GM18511 (cell line): ENCODE data around the gene TPSB2.
"Not testable (repeated sequence)": the region's sequence is repeated elsewhere in the genome, so short reads cannot be mapped to it uniquely, and the experiment has no call there.

ENCODE experiments used
- ATAC-seq: cut with Tn5 transposase; IDR thresholded peaks from one replicate; pipeline ENCODE4 v1.9.1; 2021; ENCODE audit warnings: mild to moderate bottlenecking, moderate library complexity; ENCODE audit not compliant: unreplicated experiment

Gene TPSB2

DNA sequence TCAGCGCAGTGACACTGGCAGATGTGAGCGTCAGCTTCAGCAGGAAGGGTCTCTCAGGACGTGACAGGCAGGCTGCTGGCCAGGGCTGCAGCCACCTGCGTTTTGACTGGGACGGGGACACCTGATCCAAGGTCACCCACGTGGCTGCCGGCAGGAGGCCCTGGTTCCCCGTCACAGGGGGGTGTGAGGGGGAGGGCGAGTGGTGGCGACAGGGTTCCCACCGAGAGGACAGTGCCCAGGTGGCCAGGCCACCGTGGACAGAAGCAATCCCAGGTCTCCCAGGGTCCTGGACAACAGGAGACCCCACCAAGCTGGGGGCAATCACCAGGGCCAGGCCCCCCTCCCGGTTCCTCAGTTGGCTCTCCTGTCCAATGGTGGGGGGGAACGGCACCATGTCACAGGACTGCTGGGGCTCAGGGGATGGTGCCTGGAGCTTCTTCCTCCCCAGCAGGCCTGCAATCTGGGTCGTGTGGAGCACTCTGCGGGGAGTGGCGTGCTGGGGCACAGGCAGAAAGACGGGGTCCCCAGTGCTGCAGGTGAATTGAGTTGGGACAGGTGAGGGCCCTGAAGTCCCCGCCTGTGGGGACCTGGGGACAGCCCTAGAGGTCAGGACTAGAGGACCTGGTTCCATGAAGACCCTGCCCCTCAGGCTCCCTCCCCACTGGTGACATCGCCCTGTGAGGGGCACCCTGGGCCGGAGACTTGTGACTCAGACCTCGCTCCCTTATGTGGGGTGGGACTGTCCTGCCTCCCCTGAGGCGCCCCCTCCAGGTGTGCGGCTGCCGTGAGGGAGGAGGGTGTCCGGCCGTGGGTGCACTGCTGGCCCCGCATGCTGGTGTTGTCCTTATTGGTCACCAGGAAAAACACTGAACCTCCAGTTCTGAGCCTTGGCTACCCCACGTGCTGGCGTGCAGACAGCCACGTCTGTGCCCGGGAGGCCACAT lies 14.2 kb upstream of the TPSB2 start:
- ATAC-seq, result not testable (repeated sequence)

DNA sequence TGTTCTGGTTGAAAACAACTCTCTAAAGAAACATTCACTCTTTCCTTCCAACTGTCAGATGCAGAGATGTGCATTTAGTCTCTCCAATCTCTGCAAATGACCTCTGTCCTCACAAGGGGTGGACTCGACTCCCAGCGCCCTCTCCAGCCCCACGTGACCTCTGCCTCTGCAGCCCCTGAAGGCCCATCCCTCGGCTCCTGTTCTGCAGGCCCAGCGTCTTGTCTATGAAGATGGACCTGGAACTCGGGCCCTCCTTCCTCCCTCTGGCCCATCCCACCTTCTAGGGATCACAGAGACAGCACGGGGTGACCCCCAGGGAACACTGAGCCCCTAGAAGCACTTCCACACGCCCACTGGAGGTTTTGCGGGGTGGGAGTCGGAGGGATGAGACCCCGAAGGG lies 13.4 kb upstream of the TPSB2 start:
- ATAC-seq, result not testable (repeated sequence)

DNA sequence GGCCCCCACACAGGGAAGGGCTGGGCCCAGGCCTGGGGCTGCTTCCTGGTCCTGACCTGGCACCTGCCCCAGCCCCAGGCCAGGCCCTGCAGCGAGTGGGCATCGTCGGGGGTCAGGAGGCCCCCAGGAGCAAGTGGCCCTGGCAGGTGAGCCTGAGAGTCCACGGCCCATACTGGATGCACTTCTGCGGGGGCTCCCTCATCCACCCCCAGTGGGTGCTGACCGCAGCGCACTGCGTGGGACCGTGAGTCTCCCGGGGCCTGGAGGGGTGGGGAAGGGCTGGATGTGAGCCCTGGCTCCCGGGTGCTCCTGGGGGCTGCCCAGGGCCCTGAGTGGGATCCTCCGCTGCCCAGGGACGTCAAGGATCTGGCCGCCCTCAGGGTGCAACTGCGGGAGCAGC lies 11.1 kb upstream of the TPSB2 start:
- ATAC-seq, result not testable (repeated sequence)

DNA sequence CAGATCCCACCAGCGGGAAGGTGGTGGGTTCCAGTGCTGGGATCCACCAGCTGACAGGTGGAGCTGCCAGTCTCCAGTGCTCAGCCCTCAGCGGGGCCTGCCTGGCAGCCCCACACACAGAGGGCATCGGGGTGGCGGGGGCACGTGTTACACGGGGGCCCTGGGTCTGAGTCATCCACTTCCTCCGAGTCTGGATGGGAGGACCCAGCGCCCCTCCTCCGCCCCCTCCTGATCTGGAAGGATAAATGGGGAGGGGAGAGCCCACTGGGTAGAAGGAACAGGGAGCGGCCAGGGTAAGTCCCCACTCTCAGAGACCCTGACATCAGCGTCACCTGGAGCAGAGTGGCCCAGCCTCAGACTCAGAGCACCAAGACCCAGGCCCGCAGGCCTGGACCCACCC lies 10.5 kb upstream of the TPSB2 start, which contains the start of gene TPSAB1:
Gene TPSAB1, plus strand, starts transcription at position 270 of the 400 bp plus-strand sequence. CDS start 234 bp downstream, outside the sequence.
- not testable (repeated sequence) for ATAC-seq

DNA sequence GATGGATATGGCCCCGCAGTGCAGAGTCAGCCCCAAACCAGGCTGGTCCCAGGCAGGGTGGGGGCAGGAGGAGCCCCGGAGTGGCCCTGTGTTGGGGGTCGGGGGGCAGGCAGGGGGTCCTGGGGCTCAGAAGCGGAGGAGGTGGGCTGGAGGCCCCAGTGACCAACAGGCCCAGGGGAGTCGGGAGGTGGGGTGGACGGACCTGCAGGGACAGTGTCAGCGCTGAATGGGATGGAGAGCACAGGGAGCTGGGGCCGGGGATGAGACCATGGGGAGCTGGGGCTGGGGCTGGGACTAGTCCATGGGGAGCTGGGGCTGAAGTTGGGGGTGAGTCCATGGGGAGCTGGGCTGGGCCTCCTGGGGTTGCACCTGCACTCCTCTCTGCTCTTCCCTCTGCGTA lies 9.6 kb upstream of the TPSB2 start:
- ATAC-seq, result not testable (repeated sequence)

DNA sequence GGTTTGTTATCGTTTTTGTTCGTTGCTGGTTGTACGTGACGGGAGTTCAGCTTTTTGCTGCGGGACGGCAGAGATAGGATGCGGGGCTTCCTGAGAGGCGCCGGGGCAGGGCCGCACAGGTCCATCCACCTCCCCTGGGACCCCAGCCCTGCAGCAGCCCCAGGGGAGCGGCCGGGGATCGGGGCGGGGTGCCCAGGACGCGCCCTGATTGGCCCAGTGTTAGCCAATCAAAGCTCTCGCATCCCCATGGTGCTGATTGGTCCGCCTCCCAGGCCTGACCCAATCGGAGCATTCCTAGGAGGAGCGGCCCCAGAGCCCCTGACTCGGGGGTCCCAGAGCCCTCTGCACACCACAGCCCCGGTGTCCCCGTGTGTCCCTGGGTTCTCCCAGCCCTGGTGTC lies 8.9 kb upstream of the TPSB2 start:
- ATAC-seq, result not testable (repeated sequence)

DNA sequence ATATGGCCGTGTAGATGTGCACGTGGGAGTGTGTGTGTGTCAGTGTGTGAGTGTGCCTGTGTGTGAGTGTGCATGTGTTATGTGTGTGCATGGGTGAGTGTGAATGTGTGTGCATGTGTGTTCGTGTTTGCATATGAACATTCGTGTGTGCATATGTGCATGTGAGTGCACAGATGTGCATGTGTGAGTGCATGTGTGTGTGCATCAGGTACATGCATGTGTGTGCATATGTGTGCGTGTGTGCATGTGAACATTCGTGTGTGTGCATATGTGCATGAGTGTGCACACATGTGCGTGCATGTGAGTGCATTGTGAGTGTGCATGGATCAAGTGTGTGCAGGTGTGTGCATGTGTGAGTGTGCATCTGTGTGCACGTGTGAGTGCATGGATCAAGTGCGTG lies 8.0 kb upstream of the TPSB2 start:
- ATAC-seq, result no peak

DNA sequence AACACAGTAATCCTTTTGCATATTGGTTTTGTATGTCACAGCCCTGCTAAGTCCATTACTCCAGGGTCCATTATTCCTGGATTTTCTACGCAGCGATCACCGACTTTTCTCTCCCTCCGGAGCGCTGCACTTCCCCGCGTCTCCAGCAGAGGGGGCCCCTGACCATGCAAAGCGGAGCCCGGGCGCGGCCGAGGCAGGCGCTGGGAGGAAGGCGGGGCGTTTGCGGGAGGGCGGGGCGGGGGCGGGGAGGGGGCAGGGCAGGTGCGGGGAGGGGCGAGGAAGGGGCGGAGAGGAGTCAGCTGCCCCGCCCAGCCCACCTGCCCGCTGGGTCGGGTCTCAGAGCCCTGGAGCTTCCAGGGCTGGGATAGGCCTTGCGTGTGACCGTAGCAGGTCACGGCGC lies 6.7 kb upstream of the TPSB2 start:
- not testable (repeated sequence) for ATAC-seq

DNA sequence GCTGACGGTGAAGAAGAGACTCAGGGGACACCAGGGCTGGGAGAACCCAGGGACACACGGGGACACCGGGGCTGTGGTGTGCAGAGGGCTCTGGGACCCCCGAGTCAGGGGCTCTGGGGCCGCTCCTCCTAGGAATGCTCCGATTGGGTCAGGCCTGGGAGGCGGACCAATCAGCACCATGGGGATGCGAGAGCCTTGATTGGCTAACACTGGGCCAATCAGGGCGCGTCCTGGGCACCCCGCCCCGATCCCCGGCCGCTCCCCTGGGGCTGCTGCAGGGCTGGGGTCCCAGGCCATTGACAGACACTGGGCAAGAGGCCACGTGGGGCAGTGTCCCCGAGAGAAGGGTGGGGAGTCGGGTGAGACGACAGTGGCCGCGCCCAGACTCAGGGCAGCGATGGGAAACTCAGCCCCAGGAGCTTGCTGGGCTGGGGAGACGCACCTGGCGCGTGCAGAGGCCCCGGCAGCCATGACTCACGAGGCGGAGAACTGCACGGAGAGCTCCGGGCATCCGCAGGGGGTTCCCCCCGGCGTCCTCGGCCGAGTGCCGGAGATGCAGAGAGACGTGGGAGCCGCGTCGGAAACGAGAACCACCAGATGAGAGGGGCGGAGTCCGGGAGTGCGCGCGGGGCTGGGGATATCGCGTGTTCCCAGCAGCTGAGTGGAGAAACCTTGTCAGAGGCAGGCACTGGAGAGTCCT lies 2.2 kb upstream of the TPSB2 start:
- not testable (repeated sequence) for ATAC-seq

DNA sequence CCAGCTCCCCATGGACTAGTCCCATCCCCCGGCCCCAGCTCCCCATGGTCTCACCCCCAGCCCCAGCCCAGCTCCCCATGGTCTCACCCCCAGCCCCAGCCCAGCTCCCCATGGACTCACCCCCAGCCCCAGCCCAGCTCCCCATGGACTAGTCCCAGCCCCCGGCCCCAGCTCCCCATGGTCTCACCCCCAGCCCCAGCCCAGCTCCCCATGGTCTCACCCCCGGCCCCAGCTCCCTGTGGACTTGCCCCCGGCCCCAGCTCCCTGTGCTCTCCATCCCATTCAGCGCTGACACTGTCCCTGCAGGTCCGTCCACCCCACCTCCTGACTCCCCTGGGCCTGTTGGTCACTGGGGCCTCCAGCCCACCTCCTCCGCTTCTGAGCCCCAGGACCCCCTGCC lies 1.3 kb upstream of the TPSB2 start:
- not testable (repeated sequence) for ATAC-seq

DNA sequence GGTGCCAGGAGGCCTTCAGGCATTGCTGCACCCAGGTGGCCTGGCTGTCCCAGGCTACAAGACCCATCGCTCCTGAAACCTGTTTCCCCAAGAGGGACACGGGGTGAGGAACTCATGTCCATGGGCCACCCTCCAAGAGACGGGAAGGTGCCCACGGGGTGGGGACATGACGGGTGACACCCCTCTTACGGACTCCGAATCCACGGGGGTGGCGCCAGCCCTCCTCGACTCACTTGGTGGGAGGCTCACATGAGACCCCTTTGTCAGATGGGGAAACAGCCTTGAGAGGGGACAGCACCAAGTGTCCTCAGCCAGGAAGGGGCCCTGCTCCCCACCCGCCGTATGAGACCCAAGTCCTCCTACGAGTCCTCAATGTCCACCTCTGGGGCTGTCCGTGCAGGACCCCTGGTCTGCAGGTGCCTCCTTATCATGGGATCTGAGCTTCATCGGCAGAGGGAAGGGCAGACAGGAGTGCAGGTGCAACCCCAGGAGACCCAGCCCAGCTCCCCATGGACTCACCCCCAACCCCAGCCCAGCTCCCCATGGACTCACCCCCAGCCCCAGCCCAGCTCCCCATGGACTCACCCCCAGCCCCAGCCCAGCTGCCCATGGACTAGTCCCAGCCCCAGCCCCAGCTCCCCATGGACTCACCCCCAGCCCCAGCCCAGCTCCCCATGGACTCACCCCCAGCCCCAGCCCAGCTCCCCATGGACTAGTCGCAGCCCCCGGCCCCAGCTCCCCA lies 658 bp upstream of the TPSB2 start:
- not testable (repeated sequence) for ATAC-seq

DNA sequence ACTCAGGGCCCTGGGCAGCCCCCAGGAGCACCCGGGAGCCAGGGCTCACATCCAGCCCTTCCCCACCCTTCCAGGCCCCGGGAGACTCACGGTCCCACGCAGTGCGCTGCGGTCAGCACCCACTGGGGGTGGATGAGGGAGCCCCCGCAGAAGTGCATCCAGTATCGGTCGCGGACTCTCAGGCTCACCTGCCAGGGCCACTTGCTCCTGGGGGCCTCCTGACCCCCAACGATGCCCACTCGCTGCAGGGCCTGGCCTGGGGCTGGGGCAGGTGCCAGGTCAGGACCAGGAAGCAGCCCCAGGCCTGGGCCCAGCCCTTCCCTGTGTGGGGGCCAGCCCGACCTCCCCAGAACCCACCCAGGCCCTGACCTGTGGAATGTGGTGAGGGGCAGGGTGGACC lies 508 bp downstream of the TPSB2 start:
- ATAC-seq, result not testable (repeated sequence)

DNA sequence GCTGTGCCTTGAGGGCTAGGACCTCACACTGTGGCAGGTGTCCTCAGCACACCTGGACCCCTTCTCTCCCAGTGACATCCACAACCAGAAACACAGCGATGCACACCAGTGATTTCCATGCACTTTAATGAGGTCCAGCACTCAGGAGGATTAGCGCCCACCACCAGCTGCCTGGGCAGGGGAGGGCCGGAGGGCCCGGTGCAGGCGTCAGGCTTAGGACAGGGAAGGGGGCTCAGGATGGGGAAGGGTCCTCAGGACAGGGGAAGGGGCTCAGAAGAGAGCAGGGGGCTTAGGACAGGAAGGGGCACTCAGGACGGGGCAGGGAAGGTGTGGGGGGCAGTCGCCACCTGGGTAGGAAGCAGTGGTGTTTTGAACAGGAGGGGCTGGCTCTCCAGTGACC lies 1.8 kb downstream of the TPSB2 start:
- not testable (repeated sequence) for ATAC-seq

DNA sequence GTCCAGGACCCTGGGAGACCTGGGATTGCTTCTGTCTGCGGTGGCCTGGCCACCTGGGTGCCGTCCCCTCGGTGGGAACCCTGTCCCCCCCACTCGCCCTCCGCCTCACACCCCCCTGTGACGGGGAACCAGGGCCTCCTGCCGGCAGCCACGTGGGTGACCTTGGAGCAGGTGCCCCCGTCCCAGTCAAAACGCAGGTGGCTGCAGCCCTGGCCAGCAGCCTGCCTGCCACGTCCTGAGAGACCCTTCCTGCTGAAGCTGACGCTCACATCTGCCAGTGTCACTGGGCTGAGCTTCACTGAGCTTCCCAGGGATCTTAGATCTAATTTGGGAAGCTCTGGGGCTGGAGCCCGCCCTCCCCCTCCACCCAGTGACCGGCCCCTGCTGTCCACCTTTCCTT lies 3.3 kb downstream of the TPSB2 start:
- ATAC-seq, result not testable (repeated sequence)

DNA sequence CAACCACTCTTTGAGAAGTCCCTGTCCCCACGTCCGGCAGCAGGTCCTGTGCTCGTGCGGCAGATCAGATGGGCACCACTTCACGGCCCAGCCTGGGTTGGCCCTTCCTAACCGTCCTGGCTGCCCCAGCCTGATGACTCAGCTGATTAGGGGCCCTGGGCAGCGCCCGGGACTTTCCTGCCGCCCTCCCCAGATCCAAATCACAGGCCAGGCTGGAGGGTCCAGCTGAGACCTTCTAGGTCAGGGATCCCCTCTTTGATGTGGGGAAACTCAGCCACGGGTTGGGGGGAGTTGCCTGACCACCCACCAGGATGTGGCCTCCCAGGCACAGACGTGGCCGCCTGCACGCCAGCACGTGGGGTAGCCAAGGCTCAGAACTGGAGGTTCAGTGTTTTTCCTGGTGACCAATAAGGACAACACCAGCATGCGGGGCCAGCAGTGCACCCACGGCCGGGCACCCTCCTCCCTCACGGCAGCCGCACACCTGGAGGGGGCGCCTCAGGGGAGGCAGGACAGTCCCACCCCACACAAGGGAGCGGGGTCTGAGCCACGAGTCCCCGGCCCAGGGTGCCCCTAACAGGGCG lies 4.2 kb downstream of the TPSB2 start:
- ATAC-seq, result not testable (repeated sequence)

DNA sequence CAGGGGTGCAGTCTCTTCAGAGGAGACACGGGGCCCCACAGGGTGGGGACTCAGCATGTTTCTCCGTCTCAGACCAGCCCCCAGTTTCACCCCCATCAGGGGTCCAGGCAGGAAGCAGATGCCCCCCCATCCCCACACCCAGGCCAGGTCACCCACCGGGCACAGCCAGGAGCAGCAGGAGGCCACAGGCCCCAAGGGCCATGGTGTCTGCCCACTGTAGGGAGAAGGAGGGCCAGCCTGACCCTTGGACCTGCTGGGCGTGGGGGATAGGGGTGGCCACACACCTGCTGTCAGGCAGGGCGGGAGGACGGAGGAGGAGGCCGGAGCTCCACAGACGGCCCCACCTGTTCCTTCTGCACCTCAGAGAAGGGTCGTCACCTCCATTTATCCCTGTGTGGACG lies 4.9 kb downstream of the TPSB2 start, which contains the start of gene TPSG1:
Gene TPSG1, minus strand, starts transcription at position 218 of the 401 bp plus-strand sequence. Its CDS starts 16 bp downstream, at position 202.
- ATAC-seq, result no peak

DNA sequence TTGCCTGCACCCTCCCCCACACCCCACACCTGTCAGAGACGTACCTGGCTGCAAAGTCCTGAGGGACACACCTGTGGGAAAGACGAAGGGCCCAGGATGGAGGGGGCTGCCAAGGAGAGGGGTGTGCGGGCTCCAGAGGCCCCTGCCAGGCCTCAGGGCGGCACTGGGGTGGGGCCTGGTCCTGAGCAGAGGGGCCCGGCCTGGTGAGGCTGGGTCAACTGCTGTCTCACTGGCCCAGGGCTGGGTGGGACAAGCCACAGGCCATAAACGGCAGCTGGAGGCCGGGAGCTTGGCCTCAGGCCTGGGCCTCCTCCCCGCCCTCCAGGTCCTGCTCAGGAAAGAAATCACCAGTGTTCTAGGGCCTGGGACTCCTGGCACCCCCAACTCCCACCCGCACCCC lies 5.4 kb downstream of the TPSB2 start:
- no peak for ATAC-seq

DNA sequence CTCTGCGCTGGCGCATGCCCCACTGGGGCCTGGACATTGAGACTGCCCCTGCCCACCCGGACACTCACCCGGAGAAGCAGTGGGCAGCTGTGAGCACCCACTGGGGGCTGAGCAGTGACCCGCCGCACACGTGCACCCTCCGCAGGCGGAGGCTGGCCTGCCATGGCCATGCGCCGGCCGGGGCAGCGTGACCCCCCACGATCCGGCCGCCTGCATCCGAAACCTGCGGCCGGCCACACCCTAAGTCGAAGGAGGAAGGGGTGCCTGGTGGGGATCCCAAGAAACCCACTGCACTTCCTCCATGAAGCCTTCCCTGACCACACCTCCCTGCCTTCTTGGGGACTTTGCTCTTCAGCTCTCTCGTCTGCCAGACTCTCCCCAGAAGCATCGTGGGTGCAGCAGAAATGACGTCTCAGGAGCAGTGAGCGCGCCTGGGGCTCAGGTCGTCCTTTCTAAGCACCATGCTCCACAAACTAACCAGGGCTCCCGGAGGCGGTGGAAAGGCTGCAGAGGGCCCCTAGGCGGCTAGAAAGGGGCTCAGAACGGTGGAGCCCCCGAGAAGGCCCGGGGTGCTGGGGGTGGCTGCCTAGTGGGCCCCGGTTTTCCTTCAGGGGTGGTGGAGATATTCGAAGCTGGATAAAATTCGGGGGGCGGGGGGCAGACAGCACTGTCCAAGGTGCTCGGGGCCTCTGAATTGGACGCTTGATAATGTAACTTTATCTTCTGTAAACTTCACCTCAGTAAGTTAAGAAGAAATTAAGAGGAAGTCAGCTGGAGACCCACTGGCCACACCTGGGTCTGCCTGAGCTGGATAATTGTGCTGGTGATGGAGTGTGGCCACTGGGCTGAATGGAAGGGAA lies 6.4 kb downstream of the TPSB2 start:
- ATAC-seq, result no peak

DNA sequence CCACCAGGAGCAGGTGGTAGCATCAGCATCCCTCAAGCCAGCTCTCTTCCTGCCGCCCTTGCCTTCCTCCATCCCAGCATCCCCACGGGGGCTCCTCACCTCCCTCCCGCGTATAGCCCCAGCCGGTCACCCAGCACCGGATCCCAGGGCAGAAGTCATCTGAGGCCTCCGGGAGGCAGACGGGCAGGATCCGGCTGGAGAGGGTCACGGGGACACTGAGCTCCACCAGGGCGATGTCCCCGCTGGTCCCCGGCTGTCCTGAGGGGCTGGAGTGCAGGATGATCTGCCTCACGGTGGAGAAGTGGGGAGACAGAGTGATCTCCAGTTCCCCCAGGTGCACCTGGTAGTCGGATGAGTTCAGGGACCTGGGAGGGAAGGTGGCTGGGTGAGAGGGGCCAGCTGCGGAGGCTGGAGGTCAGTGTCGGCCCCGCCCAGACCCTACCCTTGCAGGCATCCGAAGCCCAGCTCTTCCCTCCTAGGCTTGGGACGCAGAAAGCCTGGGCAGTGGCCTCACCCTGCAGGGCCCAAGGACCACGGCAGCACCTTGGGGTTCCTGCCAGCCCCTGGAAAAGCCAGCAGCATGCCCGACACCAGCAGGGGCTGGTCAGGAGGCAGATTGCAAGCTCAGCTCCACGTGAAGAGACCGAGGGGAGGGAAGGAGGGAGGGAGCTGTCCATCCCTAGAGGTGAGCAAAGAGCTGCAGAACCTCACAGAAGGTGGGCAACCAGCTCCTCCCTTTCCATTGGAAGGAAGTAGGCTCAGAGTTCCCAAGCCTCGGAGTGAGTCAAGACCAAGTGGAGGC lies 7.2 kb downstream of the TPSB2 start:
- ATAC-seq, result no peak
